Gastroesophageal sphincter (tissue), 4 donors: ENCODE measurements around the gene CDK14. TPM values are rescaled to one million over a fixed set of nuclear protein-coding genes. Genes with fewer than 3 reads are reported as not detected.

Experiments
- ATAC-seq: fragments of 150-250 bp; one replicate; pipeline ENCODE4 v1.9.1; 2016; ENCODE audit warnings: mild to moderate bottlenecking, moderate library complexity
- H3K27ac ChIP-seq, 4 donors: fragments of 200-600 bp; sonication (generic) in 3 of 4; 1 replicate in 3 of 4; 2 replicates in 1 of 4; pipeline ENCODE4 v1.5.1; 2016 to 2019
- H3K27me3 ChIP-seq: fragments of 200-600 bp; sonication (generic); one replicate; pipeline ENCODE4 v1.5.1; 2019
- H3K36me3 ChIP-seq, 2 donors: fragments of 200-600 bp; sonication (generic); one replicate each; pipeline ENCODE4 v1.5.1; 2019; ENCODE audit warnings: control low read depth in 1 of 2
- H3K4me1 ChIP-seq, 3 donors: fragments of 200-600 bp; sonication (generic); 1 replicate in 2 of 3; 2 replicates in 1 of 3; pipeline ENCODE4 v1.5.1; 2016 to 2019; ENCODE audit warnings: control low read depth in 2 of 3
- H3K4me3 ChIP-seq, 2 donors: fragments of 200-600 bp; sonication (generic); one replicate each; pipeline ENCODE4 v1.5.1; 2019; ENCODE audit warnings: mild to moderate bottlenecking in 1 of 2, moderate library complexity in 1 of 2
- H3K9me3 ChIP-seq, 3 donors: fragments of 200-600 bp; sonication (generic); one replicate each; pipeline ENCODE4 v1.5.1; 2017 to 2019; ENCODE audit warnings: control low read depth in 2 of 3
- EP300 ChIP-seq: sonication (generic); formaldehyde crosslinking; IDR thresholded peaks from one replicate; pipeline ENCODE4 v1.6.1; 2017; ENCODE audit warnings: antibody characterized with exemption, mild to moderate bottlenecking
- POLR2A ChIP-seq, 2 donors: fragments of 450-650 bp; IDR thresholded peaks; one replicate each; pipeline ENCODE4 v1.6.1; 2017; ENCODE audit warnings: antibody characterized with exemption in 2 of 2, mild to moderate bottlenecking in 2 of 2, moderate library complexity in 1 of 2
- POLR2AphosphoS5 ChIP-seq: sonication (generic); formaldehyde crosslinking; IDR thresholded peaks from one replicate; pipeline ENCODE4 v1.6.1; 2017; ENCODE audit warnings: antibody characterized with exemption
- WGBS, 2 donors: methylation state at CpG; one replicate each; pipeline ENCODE4 v1.1.5; 2018; ENCODE audit warnings: low coverage in 1 of 2; 5-methylcytosine and 5-hydroxymethylcytosine counted together
- total RNA-seq, 4 donors: library from RNA; depleted of rRNA; stranded (reverse); fragments of >200 nt; gene quantifications; one replicate each; pipeline ENCODE4 v1.1.0, GENCODE V29; 2016
- TF ChIP-seq, protein P1 (sequence below), 4 experiments: fragments of 200-600 bp in 2 of 4; fragments of 450-650 bp in 2 of 4; sonication (generic) in 1 of 4; IDR thresholded peaks; one replicate each; pipeline ENCODE4 v1.5.1; 2017 to 2019; ENCODE audit warnings: antibody characterized with exemption in 4 of 4, mild to moderate bottlenecking in 2 of 4, moderate library complexity in 2 of 4

Gene CDK14
- total RNA-seq, 4 donors from 2014 or later: 14.8 to 28.7 (median 18.4) TPM

GRCh38 chr7:90825779-90826178, 229.7 kb downstream of the CDK14 start:
- peaks cover 0 to 5% (median 0%) of the 10 kb centered on the region in 3 donors for H3K9me3 ChIP-seq
- ATAC-seq: peak; percentile 55
- no peaks in the 10 kb centered on the region for H3K27me3 ChIP-seq
- peaks cover 0 to 4% (median 0%) of the 10 kb centered on the region in 3 donors for H3K4me1 ChIP-seq
- no peak overlapping the region for H3K4me3 ChIP-seq
- no peaks in the 10 kb centered on the region for H3K36me3 ChIP-seq
- H3K27ac ChIP-seq: no peak overlapping the region
- WGBS, 2 donors: 45 to 71% methylated on average over 2 of the region's 2 CpGs
- TF ChIP-seq EP300: no peak
- TF ChIP-seq, protein P1, sequence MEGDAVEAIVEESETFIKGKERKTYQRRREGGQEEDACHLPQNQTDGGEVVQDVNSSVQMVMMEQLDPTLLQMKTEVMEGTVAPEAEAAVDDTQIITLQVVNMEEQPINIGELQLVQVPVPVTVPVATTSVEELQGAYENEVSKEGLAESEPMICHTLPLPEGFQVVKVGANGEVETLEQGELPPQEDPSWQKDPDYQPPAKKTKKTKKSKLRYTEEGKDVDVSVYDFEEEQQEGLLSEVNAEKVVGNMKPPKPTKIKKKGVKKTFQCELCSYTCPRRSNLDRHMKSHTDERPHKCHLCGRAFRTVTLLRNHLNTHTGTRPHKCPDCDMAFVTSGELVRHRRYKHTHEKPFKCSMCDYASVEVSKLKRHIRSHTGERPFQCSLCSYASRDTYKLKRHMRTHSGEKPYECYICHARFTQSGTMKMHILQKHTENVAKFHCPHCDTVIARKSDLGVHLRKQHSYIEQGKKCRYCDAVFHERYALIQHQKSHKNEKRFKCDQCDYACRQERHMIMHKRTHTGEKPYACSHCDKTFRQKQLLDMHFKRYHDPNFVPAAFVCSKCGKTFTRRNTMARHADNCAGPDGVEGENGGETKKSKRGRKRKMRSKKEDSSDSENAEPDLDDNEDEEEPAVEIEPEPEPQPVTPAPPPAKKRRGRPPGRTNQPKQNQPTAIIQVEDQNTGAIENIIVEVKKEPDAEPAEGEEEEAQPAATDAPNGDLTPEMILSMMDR (IDR thresholded peaks at IDR 0.05): no peak
- TF ChIP-seq POLR2AphosphoS5: no peak
- no peak for TF ChIP-seq POLR2A (IDR thresholded peaks at IDR 0.05)

GRCh38 chr7:90828601-90829000, 232.5 kb downstream of the CDK14 start:
- Histone ChIP-seq H3K36me3 (no peaks in the 10 kb centered on the region), H3K27ac (no peak overlapping the region), H3K4me1 (peaks cover 0 to 4% (median 0%) of the 10 kb centered on the region in 3 donors), H3K27me3 (no peaks in the 10 kb centered on the region), H3K4me3 (no peak overlapping the region), H3K9me3 (peaks cover 0 to 5% (median 0%) of the 10 kb centered on the region in 3 donors)
- ATAC-seq: no peak
- WGBS, 2 donors: 88 to 96% methylated on average over 3 of the region's 3 CpGs
- TF ChIP-seq, protein P1 (IDR thresholded peaks at IDR 0.05): no peak
- TF ChIP-seq POLR2AphosphoS5 (no peak), POLR2A (IDR thresholded peaks at IDR 0.05) (no peak), EP300 (no peak)

DNA sequence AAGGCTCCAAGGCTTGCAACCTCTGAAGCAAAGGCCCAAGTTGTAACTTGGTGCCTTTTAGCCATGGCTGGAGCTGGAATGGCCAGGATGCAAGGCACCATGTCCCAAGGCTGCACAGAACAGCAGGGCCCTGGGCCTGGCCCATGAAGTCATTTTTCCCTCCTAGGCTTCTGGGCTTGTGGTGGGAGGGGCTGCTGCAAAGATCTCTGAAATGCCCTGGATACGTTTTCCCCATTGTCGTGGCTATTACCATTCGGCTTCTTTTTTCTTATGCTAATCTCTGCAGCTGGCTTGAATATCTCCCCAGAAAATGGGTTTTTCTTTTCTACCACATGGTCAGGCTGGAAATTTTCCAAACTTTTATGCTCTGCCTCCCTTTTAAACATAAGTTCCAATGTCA, 234.2 kb downstream of the CDK14 start:
- no peak overlapping the region for H3K4me3 ChIP-seq
- 65 to 91% methylated on average over 2 to 3 of the region's 3 CpGs for WGBS, 2 donors
- H3K4me1 ChIP-seq: no peaks in the 10 kb centered on the region
- H3K9me3 ChIP-seq: peaks cover 0 to 5% (median 0%) of the 10 kb centered on the region in 3 donors
- H3K36me3 ChIP-seq: no peaks in the 10 kb centered on the region
- no peak overlapping the region for H3K27ac ChIP-seq
- TF ChIP-seq, protein P1 (IDR thresholded peaks at IDR 0.05): no peak
- TF ChIP-seq EP300 (no peak), POLR2A (IDR thresholded peaks at IDR 0.05) (no peak), POLR2AphosphoS5 (no peak)
- no peaks in the 10 kb centered on the region for H3K27me3 ChIP-seq
- ATAC-seq: no peak

- Histone ChIP-seq H3K27ac (no peak overlapping the region), H3K9me3 (peaks cover 0 to 5% (median 0%) of the 10 kb centered on the region in 3 donors), H3K4me1 (no peaks in the 10 kb centered on the region), H3K27me3 (no peaks in the 10 kb centered on the region), H3K4me3 (no peak overlapping the region), H3K36me3 (no peaks in the 10 kb centered on the region)
- 83 to 93% methylated on average over 3 of the region's 3 CpGs for WGBS, 2 donors
- TF ChIP-seq POLR2AphosphoS5 (no peak), POLR2A (IDR thresholded peaks at IDR 0.05) (no peak), EP300 (no peak)
- TF ChIP-seq, protein P1 (IDR thresholded peaks at IDR 0.05): no peak
- ATAC-seq: no peak
Observed at GRCh38 chr7:90832726-90833125, 236.6 kb downstream of the CDK14 start.

GRCh38 chr7:90833443-90833842, 237.3 kb downstream of the CDK14 start:
- WGBS, 2 donors: 90 to 92% methylated on average over 1 of the region's 1 CpG
- Histone ChIP-seq H3K9me3 (peaks cover 0 to 9% (median 0%) of the 10 kb centered on the region in 3 donors), H3K4me1 (no peaks in the 10 kb centered on the region), H3K4me3 (no peak overlapping the region), H3K27me3 (no peaks in the 10 kb centered on the region), H3K36me3 (no peaks in the 10 kb centered on the region), H3K27ac (no peak overlapping the region)
- no peak for ATAC-seq
- no peak for TF ChIP-seq EP300
- TF ChIP-seq, protein P1 (IDR thresholded peaks at IDR 0.05): no peak
- no peak for TF ChIP-seq POLR2A (IDR thresholded peaks at IDR 0.05)
- TF ChIP-seq POLR2AphosphoS5: no peak
